ENCODE data around the gene PPIL4.

DNA sequence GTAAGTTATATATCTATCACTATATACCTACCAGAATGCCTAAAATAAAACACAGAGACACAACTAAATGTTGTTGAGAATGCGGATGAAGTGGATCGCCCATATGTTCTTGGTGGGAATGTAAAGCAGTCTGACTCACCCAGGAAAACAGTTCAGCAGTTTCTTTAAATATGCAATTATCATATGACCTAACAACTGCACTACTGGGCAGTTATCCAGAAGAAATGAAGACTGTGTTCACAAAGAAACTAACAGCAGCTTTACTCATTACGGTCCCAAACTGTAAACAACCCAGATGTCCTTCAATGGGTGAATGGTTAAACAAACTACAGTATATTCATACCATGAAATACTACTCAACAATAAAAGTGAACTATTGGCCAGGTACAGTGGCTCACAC is 46.8 kb downstream of the PPIL4 start:
- TF ChIP-seq, protein P1, sequence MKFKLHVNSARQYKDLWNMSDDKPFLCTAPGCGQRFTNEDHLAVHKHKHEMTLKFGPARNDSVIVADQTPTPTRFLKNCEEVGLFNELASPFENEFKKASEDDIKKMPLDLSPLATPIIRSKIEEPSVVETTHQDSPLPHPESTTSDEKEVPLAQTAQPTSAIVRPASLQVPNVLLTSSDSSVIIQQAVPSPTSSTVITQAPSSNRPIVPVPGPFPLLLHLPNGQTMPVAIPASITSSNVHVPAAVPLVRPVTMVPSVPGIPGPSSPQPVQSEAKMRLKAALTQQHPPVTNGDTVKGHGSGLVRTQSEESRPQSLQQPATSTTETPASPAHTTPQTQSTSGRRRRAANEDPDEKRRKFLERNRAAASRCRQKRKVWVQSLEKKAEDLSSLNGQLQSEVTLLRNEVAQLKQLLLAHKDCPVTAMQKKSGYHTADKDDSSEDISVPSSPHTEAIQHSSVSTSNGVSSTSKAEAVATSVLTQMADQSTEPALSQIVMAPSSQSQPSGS (CRISPR knock-in tag; IDR thresholded peaks at IDR 0.05) = no peak
- no peak for TF ChIP-seq KAT8 (CRISPR knock-in tag; IDR thresholded peaks at IDR 0.05)
- TF ChIP-seq NR2F2 (IDR thresholded peaks at IDR 0.05; ENCODE audit: borderline replicate concordance, low read depth) = no peak
- no peak for TF ChIP-seq PHF21A (CRISPR knock-in tag; IDR thresholded peaks at IDR 0.05)
- TF ChIP-seq GABPB1 (CRISPR knock-in tag; IDR thresholded peaks at IDR 0.05) = no peak
- TF ChIP-seq ZNF496 (CRISPR knock-in tag; IDR thresholded peaks at IDR 0.05; ENCODE audit: insufficient replicate concordance) = no peak
- TF ChIP-seq, protein P2, sequence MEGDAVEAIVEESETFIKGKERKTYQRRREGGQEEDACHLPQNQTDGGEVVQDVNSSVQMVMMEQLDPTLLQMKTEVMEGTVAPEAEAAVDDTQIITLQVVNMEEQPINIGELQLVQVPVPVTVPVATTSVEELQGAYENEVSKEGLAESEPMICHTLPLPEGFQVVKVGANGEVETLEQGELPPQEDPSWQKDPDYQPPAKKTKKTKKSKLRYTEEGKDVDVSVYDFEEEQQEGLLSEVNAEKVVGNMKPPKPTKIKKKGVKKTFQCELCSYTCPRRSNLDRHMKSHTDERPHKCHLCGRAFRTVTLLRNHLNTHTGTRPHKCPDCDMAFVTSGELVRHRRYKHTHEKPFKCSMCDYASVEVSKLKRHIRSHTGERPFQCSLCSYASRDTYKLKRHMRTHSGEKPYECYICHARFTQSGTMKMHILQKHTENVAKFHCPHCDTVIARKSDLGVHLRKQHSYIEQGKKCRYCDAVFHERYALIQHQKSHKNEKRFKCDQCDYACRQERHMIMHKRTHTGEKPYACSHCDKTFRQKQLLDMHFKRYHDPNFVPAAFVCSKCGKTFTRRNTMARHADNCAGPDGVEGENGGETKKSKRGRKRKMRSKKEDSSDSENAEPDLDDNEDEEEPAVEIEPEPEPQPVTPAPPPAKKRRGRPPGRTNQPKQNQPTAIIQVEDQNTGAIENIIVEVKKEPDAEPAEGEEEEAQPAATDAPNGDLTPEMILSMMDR (CRISPR knock-in tag; IDR thresholded peaks at IDR 0.05) = no peak
- TF ChIP-seq JUNB (CRISPR knock-in tag; IDR thresholded peaks at IDR 0.05; ENCODE audit: borderline replicate concordance) = no peak
- no peak for TF ChIP-seq SSRP1 (CRISPR knock-in tag; IDR thresholded peaks at IDR 0.05)
- no peak for TF ChIP-seq ZNF510 (CRISPR knock-in tag; IDR thresholded peaks at IDR 0.05; ENCODE audit: low read depth)
- no peak for TF ChIP-seq POLR2AphosphoS5 (IDR thresholded peaks at IDR 0.05; ENCODE audit: low read depth, low read length)
- TF ChIP-seq CCAR2 (optimal IDR thresholded peaks at IDR 0.05; ENCODE audit: low read depth, low read length) = no peak
